Esophagus muscularis mucosa (tissue), 4 donors: Measurements from ENCODE around the gene PRR5L. TPM values are rescaled to one million over a fixed set of nuclear protein-coding genes. Genes with fewer than 3 reads are reported as not detected.

ENCODE experiments used
- DNase-seq: peaks from one replicate; pipeline ENCODE4 v3.0.0-alpha.2; 2017; ENCODE audit errors: extremely low spot score
- H3K27ac ChIP-seq, 4 donors: fragments of 200-600 bp; sonication (generic); replicated peaks in 1 of 4; 1 replicate in 3 of 4; 2 replicates in 1 of 4; pipeline ENCODE4 v1.5.1; 2016 to 2019; ENCODE audit warnings: mild to moderate bottlenecking in 1 of 4
- H3K27me3 ChIP-seq, 4 donors: fragments of 200-600 bp; sonication (generic); one replicate each; pipeline versions ENCODE4 v1.5.1 to v1.6.0; 2016 to 2019
- H3K36me3 ChIP-seq, 4 donors: fragments of 200-600 bp; sonication (generic); one replicate each; pipeline ENCODE4 v1.5.1; 2016 to 2019
- H3K4me1 ChIP-seq, 4 donors: fragments of 200-600 bp; sonication (generic); one replicate each; pipeline ENCODE4 v1.5.1; 2016 to 2019
- H3K4me3 ChIP-seq, 4 donors: fragments of 200-600 bp; sonication (generic); 1 replicate in 2 of 4; 2 replicates in 2 of 4; pipeline ENCODE4 v1.5.1; 2016 to 2019; ENCODE audit warnings: mild to moderate bottlenecking in 4 of 4, moderate library complexity in 1 of 4
- H3K9me3 ChIP-seq, 4 donors: fragments of 200-600 bp; sonication (generic); 1 replicate in 3 of 4; 2 replicates in 1 of 4; pipeline ENCODE4 v1.5.1; 2016 to 2019
- CTCF ChIP-seq, 3 experiments: fragments of 200-600 bp in 2 of 3; fragments of 450-650 bp in 1 of 3; sonication (generic) in 2 of 3; IDR thresholded peaks; one replicate each; pipeline ENCODE4 v1.5.1; 2017 to 2019; ENCODE audit warnings: antibody characterized with exemption in 3 of 3, mild to moderate bottlenecking in 2 of 3, moderate library complexity in 1 of 3
- EP300 ChIP-seq: sonication (generic); formaldehyde crosslinking; IDR thresholded peaks from one replicate; pipeline ENCODE4 v1.6.1; 2017; ENCODE audit warnings: antibody characterized with exemption
- POLR2A ChIP-seq: fragments of 450-650 bp; IDR thresholded peaks from one replicate; pipeline ENCODE4 v1.6.1; 2017; ENCODE audit warnings: antibody characterized with exemption, moderate library complexity, mild to moderate bottlenecking, low read depth
- POLR2AphosphoS5 ChIP-seq, 2 donors: sonication (generic); formaldehyde crosslinking; IDR thresholded peaks; one replicate each; pipeline ENCODE4 v1.6.1; 2017; ENCODE audit warnings: antibody characterized with exemption in 2 of 2
- WGBS: methylation state at CpG from one replicate; pipeline ENCODE4 v1.1.5; 2018; 5-methylcytosine and 5-hydroxymethylcytosine counted together
- intact Hi-C: fragments of 100-400 bp; cut with DNase I; formaldehyde crosslinking; loops from one replicate; pipeline ENCODE4 v1.15.1; 2023
- total RNA-seq, 4 donors: library from RNA; depleted of rRNA; stranded (reverse); fragments of >200 nt; gene quantifications; one replicate each; pipeline versions ENCODE4 v1.1.0 to v1.2.1, GENCODE V29; 2016

Gene PRR5L
- total RNA-seq, 4 donors from 2014 or later: 1.7 to 9.6 (median 3.1) TPM

DNA sequence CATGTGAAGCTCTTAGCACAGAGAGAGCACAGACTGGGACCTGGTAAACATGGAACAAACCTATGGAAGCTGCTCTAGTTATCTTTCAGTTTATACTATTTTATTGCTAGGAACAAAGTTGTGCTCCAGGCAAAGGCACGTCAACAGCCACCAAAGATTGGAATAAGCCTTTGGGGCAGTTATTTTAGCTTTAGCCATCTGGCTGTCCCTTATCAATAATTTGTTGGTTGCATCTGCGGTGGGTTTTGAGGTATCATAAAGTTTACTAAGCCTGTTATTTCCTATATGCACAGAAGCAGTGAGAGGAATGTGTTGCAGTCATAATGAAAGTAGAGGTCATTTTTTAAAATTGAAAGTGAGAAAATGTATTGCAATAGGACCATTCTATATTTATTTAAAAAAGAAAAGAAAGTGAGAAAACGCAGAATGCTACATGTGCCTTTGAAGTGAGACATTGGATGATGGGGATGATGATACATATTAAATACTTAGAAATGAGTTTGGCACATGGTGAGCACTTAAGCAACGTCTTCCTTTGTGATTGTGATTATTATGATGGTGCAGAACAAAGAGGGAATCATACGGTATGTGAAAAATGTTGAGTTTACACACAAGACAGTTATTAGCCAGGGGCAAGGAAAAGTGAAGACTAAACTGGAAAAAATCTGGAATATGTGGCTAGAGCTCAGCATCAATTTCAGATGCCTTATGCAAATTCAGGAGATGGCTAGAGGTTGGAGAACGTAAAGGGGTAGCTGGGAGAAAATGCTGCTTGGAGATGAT, 58.3 kb downstream of the PRR5L start:
- Histone ChIP-seq H3K4me3 (no peak overlapping the region), H3K27ac (no peak overlapping the region), H3K27me3 (peaks cover 0 to 22% (median 0%) of the 10 kb centered on the region in 4 donors), H3K36me3 (no peaks in the 10 kb centered on the region), H3K4me1 (no peaks in the 10 kb centered on the region), H3K9me3 (no peaks in the 10 kb centered on the region)
- intact Hi-C loops: no loop called here
- DNase-seq: peak; percentile 8
- TF ChIP-seq POLR2A: no peak
- no peak for TF ChIP-seq POLR2AphosphoS5 (IDR thresholded peaks at IDR 0.05)
- TF ChIP-seq EP300: no peak
- TF ChIP-seq CTCF (IDR thresholded peaks at IDR 0.05): no peak
- WGBS: 58% methylated on average over 6 of the region's 6 CpGs

DNA sequence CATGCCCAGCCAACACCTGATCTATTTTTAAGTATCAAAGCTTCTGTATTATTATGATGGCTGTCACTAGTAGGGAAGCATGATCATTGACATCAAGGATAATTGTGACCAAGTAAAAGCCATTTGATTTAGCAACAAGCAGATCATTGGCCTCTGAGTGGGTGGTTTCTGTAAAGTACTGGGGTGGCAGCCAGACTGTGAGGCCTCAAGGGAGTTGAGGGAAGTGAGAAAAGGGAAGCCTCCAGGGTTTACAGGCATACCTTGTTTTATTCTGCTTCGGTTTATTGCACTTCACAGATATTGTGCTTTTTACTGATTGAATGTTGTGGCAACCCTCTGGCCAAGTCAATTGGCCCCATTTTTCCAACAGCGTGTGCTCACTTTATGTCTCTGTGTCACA, 60.1 kb downstream of the PRR5L start:
- WGBS: 85% methylated on average over 2 of the region's 2 CpGs
- Histone ChIP-seq H3K4me1 (no peaks in the 10 kb centered on the region), H3K27me3 (peaks cover 0 to 36% (median 0%) of the 10 kb centered on the region in 4 donors), H3K27ac (no peak overlapping the region), H3K4me3 (no peak overlapping the region), H3K9me3 (no peaks in the 10 kb centered on the region), H3K36me3 (no peaks in the 10 kb centered on the region)
- intact Hi-C loops: no loop called here
- no peak for DNase-seq
- TF ChIP-seq POLR2A: no peak
- no peak for TF ChIP-seq CTCF (IDR thresholded peaks at IDR 0.05)
- TF ChIP-seq POLR2AphosphoS5 (IDR thresholded peaks at IDR 0.05): no peak
- TF ChIP-seq EP300: no peak

DNA sequence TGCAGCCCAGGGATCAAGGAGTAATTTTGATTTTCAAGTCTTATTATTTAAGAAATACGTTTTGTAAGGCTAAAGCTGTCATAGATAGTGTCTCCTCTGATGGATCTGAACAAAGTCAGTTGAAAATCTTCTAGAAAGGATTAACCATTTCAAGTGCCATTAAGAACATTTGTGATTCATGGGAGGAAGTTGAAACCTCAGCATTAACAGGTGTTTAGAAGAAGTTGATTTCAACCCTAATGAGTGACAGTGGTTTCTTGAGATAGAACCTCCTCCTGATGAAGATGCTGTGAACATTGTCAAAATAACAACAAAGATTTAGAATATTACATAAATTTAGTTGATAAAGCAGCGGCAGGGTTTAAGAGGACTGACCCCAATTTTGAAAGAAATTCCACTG, 61.7 kb downstream of the PRR5L start:
- H3K4me3 ChIP-seq: no peak overlapping the region
- H3K27ac ChIP-seq: no peak overlapping the region
- 34% methylated on average over 2 of the region's 2 CpGs for WGBS
- no peaks in the 10 kb centered on the region for H3K9me3 ChIP-seq
- TF ChIP-seq POLR2AphosphoS5 (IDR thresholded peaks at IDR 0.05): no peak
- TF ChIP-seq EP300: no peak
- TF ChIP-seq CTCF (IDR thresholded peaks at IDR 0.05): no peak
- no peak for TF ChIP-seq POLR2A
- no peaks in the 10 kb centered on the region for H3K36me3 ChIP-seq
- DNase-seq: no peak
- H3K27me3 ChIP-seq: peaks cover 0 to 34% (median 0%) of the 10 kb centered on the region in 4 donors
- intact Hi-C loops: no loop called here
- peaks cover 0 to 8% (median 5%) of the 10 kb centered on the region in 4 donors for H3K4me1 ChIP-seq

DNA sequence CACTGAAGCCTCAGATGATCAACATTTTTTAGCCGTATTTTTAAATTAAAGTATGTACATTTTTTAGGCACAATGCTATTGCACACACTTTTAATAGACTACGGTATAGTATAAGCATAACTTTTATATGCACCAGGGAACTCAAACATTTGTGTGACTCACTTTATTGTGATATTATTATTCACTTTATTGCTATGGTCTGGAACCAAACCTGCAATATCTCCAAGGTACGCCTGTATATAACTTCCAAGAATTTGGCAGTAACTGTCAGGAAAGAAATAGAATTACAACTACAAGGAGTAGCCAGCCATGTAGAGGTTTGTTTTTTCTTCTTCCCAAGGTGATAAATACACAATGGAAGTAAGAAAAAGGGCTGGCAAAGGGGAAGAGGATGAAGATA, 62.3 kb downstream of the PRR5L start:
- no peak for TF ChIP-seq POLR2A
- no peak for TF ChIP-seq CTCF (IDR thresholded peaks at IDR 0.05)
- TF ChIP-seq POLR2AphosphoS5 (IDR thresholded peaks at IDR 0.05): no peak
- no peak for TF ChIP-seq EP300
- intact Hi-C loops: no loop called here
- WGBS: 98% methylated on average over 3 of the region's 3 CpGs

More for the DNA sequence above, 62.3 kb downstream of the PRR5L start:
- Histone ChIP-seq H3K27me3 (peaks cover 0 to 34% (median 0%) of the 10 kb centered on the region in 4 donors), H3K9me3 (no peaks in the 10 kb centered on the region), H3K4me3 (no peak overlapping the region), H3K4me1 (peaks cover 0 to 8% (median 7%) of the 10 kb centered on the region in 4 donors), H3K27ac (no peak overlapping the region), H3K36me3 (no peaks in the 10 kb centered on the region)
- DNase-seq: no peak
